Liver (tissue), 9 donors: ENCODE measurements around the gene MIB1. TPM values are rescaled to one million over a fixed set of nuclear protein-coding genes. Genes with fewer than 3 reads are reported as not detected.

Experiments
- DNase-seq: peaks from one replicate; pipeline ENCODE4 v3.0.0-alpha.2; 2017; ENCODE audit warnings: low spot score
- H3K27ac ChIP-seq, 2 donors: one replicate each; pipeline ENCODE4 v1.7.0; 2013; ENCODE audit warnings: inconsistent platforms in 2 of 2, low read length in 2 of 2, control low read depth in 1 of 2, low read depth in 1 of 2, mild to moderate bottlenecking in 1 of 2
- H3K27me3 ChIP-seq, 4 donors: one replicate each; pipeline versions ENCODE4 v1.6.1 to v1.7.0; 2013; ENCODE audit warnings: low read length in 3 of 4, inconsistent platforms in 1 of 4, mild to moderate bottlenecking in 1 of 4, moderate library complexity in 1 of 4; ENCODE audit not compliant: control insufficient read depth in 4 of 4, insufficient read depth in 4 of 4
- H3K36me3 ChIP-seq, 4 donors: one replicate each; pipeline versions ENCODE4 v1.6.1 to v1.7.0; 2013; ENCODE audit warnings: low read length in 3 of 4, mild to moderate bottlenecking in 3 of 4, low read depth in 1 of 4, moderate library complexity in 1 of 4; ENCODE audit not compliant: control insufficient read depth in 4 of 4, insufficient read depth in 3 of 4
- H3K4me1 ChIP-seq, 4 donors: one replicate each; pipeline versions ENCODE4 v1.6.1 to v1.7.0; 2013; ENCODE audit warnings: low read length in 3 of 4, mild to moderate bottlenecking in 3 of 4, moderate library complexity in 1 of 4; ENCODE audit not compliant: control insufficient read depth in 4 of 4, insufficient read depth in 4 of 4
- H3K4me3 ChIP-seq, 3 donors: one replicate each; pipeline versions ENCODE4 v1.6.1 to v1.7.0; 2013; ENCODE audit warnings: low read length in 3 of 3, control low read depth in 1 of 3, low read depth in 1 of 3, mild to moderate bottlenecking in 1 of 3
- H3K9ac ChIP-seq, 2 donors: one replicate each; pipeline ENCODE4 v1.7.0; 2013; ENCODE audit warnings: low read length in 2 of 2, mild to moderate bottlenecking in 2 of 2, moderate library complexity in 2 of 2, control low read depth in 1 of 2, low read depth in 1 of 2
- H3K9me3 ChIP-seq, 4 donors: one replicate each; pipeline versions ENCODE4 v1.6.1 to v1.7.0; 2013; ENCODE audit warnings: low read length in 3 of 4; ENCODE audit not compliant: control insufficient read depth in 4 of 4
- CTCF ChIP-seq: fragments of 150-350 bp; IDR thresholded peaks from 2 replicates; pipeline ENCODE4 v1.5.1; 2017; ENCODE audit warnings: improper control_type of control experiment, low read depth, low read length; ENCODE audit not compliant: missing input control
- EGR1 ChIP-seq, 2 donors: IDR thresholded peaks; 2 replicates each; pipeline ENCODE4 v1.6.1; 2016 to 2018; ENCODE audit warnings: antibody characterized with exemption in 2 of 2, low read depth in 2 of 2
- FOXA2 ChIP-seq: IDR thresholded peaks from 2 replicates; pipeline ENCODE4 v1.6.1; 2016; ENCODE audit warnings: antibody characterized with exemption
- GABPA ChIP-seq, 2 donors: IDR thresholded peaks in 1 of 2; conservative IDR thresholded peaks in 1 of 2; 2 replicates each; pipeline ENCODE4 v1.6.1; 2016; ENCODE audit warnings: antibody characterized with exemption in 2 of 2, mild to moderate bottlenecking in 1 of 2, moderate library complexity in 1 of 2
- HNF4G ChIP-seq: IDR thresholded peaks from 2 replicates; pipeline ENCODE4 v1.6.1; 2016; ENCODE audit warnings: antibody characterized with exemption
- JUND ChIP-seq, 2 donors: IDR thresholded peaks; 2 replicates each; pipeline ENCODE4 v1.6.1; 2016; ENCODE audit warnings: antibody characterized with exemption in 2 of 2
- MAX ChIP-seq: IDR thresholded peaks from 2 replicates; pipeline ENCODE4 v1.6.1; 2016; ENCODE audit warnings: antibody characterized with exemption
- NR2F2 ChIP-seq: IDR thresholded peaks from 2 replicates; pipeline ENCODE4 v1.6.1; 2016; ENCODE audit warnings: antibody characterized with exemption
- RAD21 ChIP-seq, 2 donors: IDR thresholded peaks; 2 replicates each; pipeline ENCODE4 v1.6.1; 2016; ENCODE audit warnings: antibody characterized with exemption in 2 of 2, mild to moderate bottlenecking in 2 of 2
- TAF1 ChIP-seq: conservative IDR thresholded peaks from 2 replicates; pipeline ENCODE4 v1.6.1; 2016; ENCODE audit warnings: antibody characterized with exemption, mild to moderate bottlenecking
- WGBS: extraction: QIAGEN DNeasy Blood & Tissue Kit; methylation state at CpG from one replicate; pipeline ENCODE4 v1.1.7; 2013; 5-methylcytosine and 5-hydroxymethylcytosine counted together
- polyA plus RNA-seq, 2 donors: library from polyadenylated mRNA; stranded (reverse) in 1 of 2; unstranded in 1 of 2; fragments of 200-250 nt in 1 of 2; fragments of >200 nt in 1 of 2; fragmentation: Nextera tagmentation in 1 of 2; extraction: Ambion mirVana in 1 of 2; gene quantifications; one replicate each; pipeline versions ENCODE4 v1.2.1 to v1.2.3, GENCODE V29; 2013 to 2015
- total RNA-seq, 2 donors: library from RNA; depleted of rRNA; stranded (reverse); fragments of >200 nt; gene quantifications; one replicate each; pipeline ENCODE4 v1.2.3, GENCODE V29; 2014
- donor health status: healthy.
- donor health status: healthy.
- donor health status: healthy.
- donor health status: healthy.
- donor health status: healthy.

Gene MIB1
- total and polyA plus RNA-seq, 4 donors, result 2.7 to 29.6 (median 14.9) TPM

GRCh38 chr18:21761471-21762115, 21.0 kb downstream of the MIB1 start:
- H3K27ac ChIP-seq, result no peak overlapping the region
- no peak overlapping the region for H3K4me3 ChIP-seq
- WGBS, result 87% methylated on average over 6 of the region's 6 CpGs
- H3K27me3 ChIP-seq, result no peaks in the 10 kb centered on the region
- no peak for TF ChIP-seq JUND (IDR thresholded peaks at IDR 0.05)
- TF ChIP-seq HNF4G, result no peak
- no peak for TF ChIP-seq RAD21 (IDR thresholded peaks at IDR 0.05)
- H3K9ac ChIP-seq, result no peak overlapping the region
- H3K36me3 ChIP-seq, result peaks cover 0 to 7% (median 2%) of the 10 kb centered on the region in 4 donors
- DNase-seq, result no peak
- peaks cover 0 to 1% (median 0%) of the 10 kb centered on the region in 4 donors for H3K4me1 ChIP-seq
- H3K9me3 ChIP-seq, result no peaks in the 10 kb centered on the region

GRCh38 chr18:21762181-21762772, 21.7 kb downstream of the MIB1 start:
- no peak overlapping the region for H3K9ac ChIP-seq
- no peaks in the 10 kb centered on the region for H3K9me3 ChIP-seq
- TF ChIP-seq EGR1 (IDR thresholded peaks at IDR 0.05; ENCODE audit: low read depth in 2 of 2), result no peak
- TF ChIP-seq CTCF, result no peak
- TF ChIP-seq TAF1, result no peak
- TF ChIP-seq RAD21 (IDR thresholded peaks at IDR 0.05), result no peak
- no peak for TF ChIP-seq GABPA (IDR thresholded peaks at IDR 0.05 in 1 of 2, conservative IDR thresholded peaks at IDR 0.05 in 1 of 2)
- no peak overlapping the region for H3K4me3 ChIP-seq
- H3K4me1 ChIP-seq, result peaks cover 0 to 1% (median 0%) of the 10 kb centered on the region in 4 donors
- H3K27me3 ChIP-seq, result no peaks in the 10 kb centered on the region
- H3K36me3 ChIP-seq, result peaks cover 2 to 8% (median 5%) of the 10 kb centered on the region in 4 donors
- no peak overlapping the region for H3K27ac ChIP-seq
- DNase-seq, result no peak

GRCh38 chr18:21763846-21764646, 23.5 kb downstream of the MIB1 start:
- DNase-seq, result no peak
- H3K9me3 ChIP-seq, result no peaks in the 10 kb centered on the region
- TF ChIP-seq EGR1 (IDR thresholded peaks at IDR 0.05; ENCODE audit: low read depth in 2 of 2) (no peak), RAD21 (IDR thresholded peaks at IDR 0.05) (no peak), TAF1 (no peak), CTCF (no peak), GABPA (IDR thresholded peaks at IDR 0.05 in 1 of 2, conservative IDR thresholded peaks at IDR 0.05 in 1 of 2) (no peak), MAX (no peak), JUND (IDR thresholded peaks at IDR 0.05) (no peak), NR2F2 (no peak), FOXA2 (no peak)

More at GRCh38 chr18:21763846-21764646, 23.5 kb downstream of the MIB1 start:
- peaks cover 4 to 11% (median 9%) of the 10 kb centered on the region in 4 donors for H3K36me3 ChIP-seq
- no peak overlapping the region for H3K4me3 ChIP-seq
- no peaks in the 10 kb centered on the region for H3K27me3 ChIP-seq
- H3K4me1 ChIP-seq, result peaks cover 0 to 1% (median 0%) of the 10 kb centered on the region in 4 donors
- no peak overlapping the region for H3K9ac ChIP-seq
- H3K27ac ChIP-seq, result no peak overlapping the region
- 87% methylated on average over 3 of the region's 3 CpGs for WGBS
